DOHH2 (cell line): ENCODE results near the gene MTHFR.

Experiments used
- H3F3A ChIP-seq: fragments of 200-600 bp; sonication (generic), shearing (Covaris generic); 2 replicates; pipeline ENCODE4 v1.6.0; 2016; ENCODE audit warnings: antibody characterized with exemption, mild to moderate bottlenecking; ENCODE audit not compliant: control insufficient read depth, insufficient read depth
- H3K27ac ChIP-seq: fragments of 200-600 bp; sonication (generic); 2 replicates; pipeline ENCODE4 v1.5.1; 2014; ENCODE audit warnings: low read depth, mild to moderate bottlenecking, low read length, moderate library complexity
- H3K27me3 ChIP-seq: fragments of 200-600 bp; sonication (generic); 2 replicates; pipeline ENCODE4 v1.6.1; 2014; ENCODE audit warnings: mild to moderate bottlenecking, low read length, mixed read lengths; ENCODE audit not compliant: control insufficient read depth
- H3K36me3 ChIP-seq: fragments of 200-600 bp; sonication (generic); 2 replicates; pipeline ENCODE4 v1.6.1; 2014; ENCODE audit warnings: mild to moderate bottlenecking, low read length, moderate library complexity, mixed read lengths; ENCODE audit not compliant: control insufficient read depth
- H3K4me1 ChIP-seq: fragments of 200-600 bp; sonication (generic); 2 replicates; pipeline ENCODE4 v1.6.1; 2014; ENCODE audit warnings: mild to moderate bottlenecking, low read length, mixed read lengths; ENCODE audit not compliant: control insufficient read depth
- H3K4me2 ChIP-seq: fragments of 200-600 bp; sonication (generic); 2 replicates; pipeline ENCODE4 v1.6.0; 2014; ENCODE audit warnings: mild to moderate bottlenecking, low read length, moderate library complexity
- H3K4me3 ChIP-seq: fragments of 200-600 bp; sonication (generic); 2 replicates; pipeline ENCODE4 v1.5.1; 2014; ENCODE audit warnings: mild to moderate bottlenecking, low read length, mixed read lengths
- H3K79me2 ChIP-seq: fragments of 200-600 bp; sonication (generic); 2 replicates; pipeline ENCODE4 v1.6.1; 2014; ENCODE audit warnings: mild to moderate bottlenecking, low read length, mixed read lengths; ENCODE audit not compliant: control insufficient read depth
- H3K9me2 ChIP-seq: fragments of 200-600 bp; sonication (generic); replicated peaks from 2 replicates; pipeline ENCODE4 v1.6.1; 2014; ENCODE audit warnings: mild to moderate bottlenecking, low read length, mixed read lengths; ENCODE audit not compliant: control insufficient read depth
- H3K9me3 ChIP-seq: fragments of 200-600 bp; sonication (generic); 2 replicates; pipeline ENCODE4 v1.6.1; 2014; ENCODE audit warnings: antibody characterized with exemption, low read length, mixed read lengths; ENCODE audit not compliant: control insufficient read depth, insufficient read depth
- H4K20me1 ChIP-seq: fragments of 200-600 bp; sonication (generic); 2 replicates; pipeline ENCODE4 v1.6.0; 2014; ENCODE audit warnings: low read depth, mild to moderate bottlenecking, antibody characterized with exemption, low read length, moderate library complexity; ENCODE audit not compliant: control insufficient read depth, insufficient read depth
- EZH2phosphoT487 ChIP-seq: fragments of 200-600 bp; sonication (generic); IDR thresholded peaks from 2 replicates; pipeline ENCODE4 v1.6.1; 2017; ENCODE audit warnings: borderline replicate concordance, mild to moderate bottlenecking, antibody characterized with exemption, low read length, moderate library complexity, mixed read lengths
- TF ChIP-seq, protein P1 (sequence below): fragments of 200-600 bp; sonication (generic); IDR thresholded peaks from one replicate; pipeline ENCODE4 v1.5.1; 2014; ENCODE audit warnings: antibody characterized with exemption, mild to moderate bottlenecking, low read depth, low read length; ENCODE audit not compliant: poor library complexity, severe bottlenecking

The MTHFR gene

DNA sequence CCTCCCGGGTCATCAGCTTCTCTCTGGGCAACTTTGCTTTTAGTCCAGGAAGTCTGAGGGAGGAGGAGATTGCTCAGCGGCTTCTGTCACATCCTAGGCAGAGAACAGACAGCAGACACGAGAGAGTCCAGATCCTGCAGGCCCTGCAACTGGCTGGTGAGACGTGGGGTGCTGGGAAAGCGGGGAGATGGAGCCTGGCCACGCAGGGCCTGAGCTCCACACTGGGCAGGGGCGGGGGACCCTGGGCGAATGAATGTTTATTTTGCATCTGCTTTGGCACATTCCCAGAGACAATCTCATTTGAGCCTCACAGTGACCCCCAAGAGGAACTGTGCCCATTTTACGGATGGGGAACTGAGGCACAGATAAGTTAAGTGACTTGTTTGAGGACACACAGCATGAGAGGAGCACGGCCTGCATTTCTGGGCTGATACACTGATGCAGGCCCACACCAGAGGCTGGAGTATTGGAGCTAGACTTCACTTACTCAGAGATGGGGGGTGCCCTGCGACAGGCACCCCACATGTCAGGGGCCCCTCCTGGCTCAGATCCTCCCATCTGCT lies 34.2 kb downstream of the MTHFR start:
- Histone ChIP-seq H3K4me2 (no peak overlapping the region), H3K4me1 (peaks cover 12% of the 10 kb centered on the region), H3K9me2 (no peaks in the 10 kb centered on the region), H3K36me3 (no peaks in the 10 kb centered on the region), H3K27ac (no peak overlapping the region), H3K9me3 (no peaks in the 10 kb centered on the region), H3K27me3 (no peaks in the 10 kb centered on the region), H4K20me1 (no peaks in the 10 kb centered on the region), H3F3A (peaks cover 2% of the 10 kb centered on the region; the same call in 1 of the 2 replicates), H3K79me2 (no peaks in the 10 kb centered on the region), H3K4me3 (no peak overlapping the region)
- TF ChIP-seq, protein P1, sequence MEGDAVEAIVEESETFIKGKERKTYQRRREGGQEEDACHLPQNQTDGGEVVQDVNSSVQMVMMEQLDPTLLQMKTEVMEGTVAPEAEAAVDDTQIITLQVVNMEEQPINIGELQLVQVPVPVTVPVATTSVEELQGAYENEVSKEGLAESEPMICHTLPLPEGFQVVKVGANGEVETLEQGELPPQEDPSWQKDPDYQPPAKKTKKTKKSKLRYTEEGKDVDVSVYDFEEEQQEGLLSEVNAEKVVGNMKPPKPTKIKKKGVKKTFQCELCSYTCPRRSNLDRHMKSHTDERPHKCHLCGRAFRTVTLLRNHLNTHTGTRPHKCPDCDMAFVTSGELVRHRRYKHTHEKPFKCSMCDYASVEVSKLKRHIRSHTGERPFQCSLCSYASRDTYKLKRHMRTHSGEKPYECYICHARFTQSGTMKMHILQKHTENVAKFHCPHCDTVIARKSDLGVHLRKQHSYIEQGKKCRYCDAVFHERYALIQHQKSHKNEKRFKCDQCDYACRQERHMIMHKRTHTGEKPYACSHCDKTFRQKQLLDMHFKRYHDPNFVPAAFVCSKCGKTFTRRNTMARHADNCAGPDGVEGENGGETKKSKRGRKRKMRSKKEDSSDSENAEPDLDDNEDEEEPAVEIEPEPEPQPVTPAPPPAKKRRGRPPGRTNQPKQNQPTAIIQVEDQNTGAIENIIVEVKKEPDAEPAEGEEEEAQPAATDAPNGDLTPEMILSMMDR: no peak
- no peak for TF ChIP-seq EZH2phosphoT487

DNA sequence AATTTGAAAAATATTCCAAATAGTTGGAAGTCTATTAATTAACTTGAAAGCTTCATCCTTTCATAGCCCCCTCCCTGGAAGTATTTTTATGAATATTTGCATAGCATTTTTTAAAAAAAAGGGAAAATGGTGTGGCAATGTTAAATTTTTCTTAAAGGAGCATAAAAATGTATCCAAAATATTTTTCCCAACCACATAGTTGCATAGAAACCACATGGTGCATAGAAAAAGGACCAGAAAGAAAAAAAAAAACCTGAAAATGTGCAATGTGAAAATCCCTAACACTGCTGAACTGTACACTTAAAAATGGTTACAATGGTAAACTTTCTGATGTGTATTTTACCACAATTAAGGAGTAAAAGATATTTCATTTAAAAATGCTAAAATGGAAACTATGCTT lies 35.8 kb downstream of the MTHFR start:
- H3K4me2 ChIP-seq: no peak overlapping the region
- no peaks in the 10 kb centered on the region for H3K79me2 ChIP-seq
- TF ChIP-seq EZH2phosphoT487: no peak
- TF ChIP-seq, protein P1: no peak
- H4K20me1 ChIP-seq: no peaks in the 10 kb centered on the region
- no peaks in the 10 kb centered on the region for H3K9me3 ChIP-seq
- H3K27me3 ChIP-seq: no peaks in the 10 kb centered on the region
- H3K36me3 ChIP-seq: no peaks in the 10 kb centered on the region
- H3K27ac ChIP-seq: no peak overlapping the region
- H3K9me2 ChIP-seq: no peaks in the 10 kb centered on the region
- H3K4me1 ChIP-seq: peaks cover 12% of the 10 kb centered on the region
- peaks cover 2% of the 10 kb centered on the region; the same call in 1 of the 2 replicates for H3F3A ChIP-seq
- no peak overlapping the region for H3K4me3 ChIP-seq

DNA sequence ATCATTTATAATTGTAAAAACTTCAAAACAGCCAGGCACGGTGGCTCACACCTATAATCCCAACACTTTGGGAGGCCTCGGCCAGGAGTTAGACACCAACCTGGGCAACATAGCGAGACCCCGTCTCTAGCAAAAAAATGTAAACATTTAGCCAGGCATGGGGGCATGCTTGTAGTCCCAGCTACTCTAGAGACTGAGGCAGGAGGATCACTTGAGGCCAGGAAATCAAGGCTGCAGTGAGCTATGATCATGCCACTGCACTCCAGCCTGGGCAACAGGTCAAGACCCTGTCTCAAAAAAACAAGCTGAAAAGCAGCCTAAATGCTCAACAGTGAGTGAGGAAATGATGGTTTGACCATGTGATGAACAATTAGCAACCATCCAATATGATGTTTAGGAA lies 36.5 kb downstream of the MTHFR start:
- Histone ChIP-seq H3K79me2 (no peaks in the 10 kb centered on the region), H3K9me2 (no peaks in the 10 kb centered on the region), H3K9me3 (no peaks in the 10 kb centered on the region), H3K27me3 (no peaks in the 10 kb centered on the region), H3K4me2 (no peak overlapping the region), H3K4me3 (no peak overlapping the region), H3F3A (peaks cover 2% of the 10 kb centered on the region; the same call in 1 of the 2 replicates), H3K36me3 (no peaks in the 10 kb centered on the region), H4K20me1 (no peaks in the 10 kb centered on the region), H3K27ac (no peak overlapping the region), H3K4me1 (peaks cover 12% of the 10 kb centered on the region)
- TF ChIP-seq, protein P1: no peak
- no peak for TF ChIP-seq EZH2phosphoT487
